Measurements from ENCODE around the gene ABHD17A.
A peak's percentile ranks its signal among the peaks of the same experiment; 100 is the strongest.

Gene ABHD17A

GRCh38 chr19:1853295-1854038 is 31.8 kb downstream of the ABHD17A start:
- peak; percentile 79 for DNase-seq (ENCODE audit: low spot score)

- DNase-seq (ENCODE audit: low spot score), result no peak
These were observed 32.6 kb downstream of the ABHD17A start for GRCh38 chr19:1852581-1853128.

- peak; percentile 51 for DNase-seq (ENCODE audit: low spot score)
These were observed 33.4 kb downstream of the ABHD17A start for GRCh38 chr19:1851654-1852580.

- no peak for DNase-seq (ENCODE audit: low spot score)
These were observed 34.3 kb downstream of the ABHD17A start for GRCh38 chr19:1850809-1851653.

GRCh38 chr19:1849886-1850398 is 35.4 kb downstream of the ABHD17A start:
- DNase-seq (ENCODE audit: low spot score), result no peak

GRCh38 chr19:1849132-1849474 is 36.2 kb downstream of the ABHD17A start:
- DNase-seq (ENCODE audit: low spot score), result no peak

GRCh38 chr19:1848399-1849131 is 36.7 kb downstream of the ABHD17A start, which contains the start of gene REXO1:
Gene REXO1, minus strand, starts transcription at chr19:1848483. Its CDS starts 125 bp downstream, at chr19:1848358.
- peak; percentile 86 for DNase-seq (ENCODE audit: low spot score)

GRCh38 chr19:1847684-1848398 is 37.5 kb downstream of the ABHD17A start:
- no peak for DNase-seq (ENCODE audit: low spot score)

GRCh38 chr19:1847348-1847683 is 38.0 kb downstream of the ABHD17A start:
- no peak for DNase-seq (ENCODE audit: low spot score)

- no peak for DNase-seq (ENCODE audit: low spot score)
These were observed 38.6 kb downstream of the ABHD17A start for GRCh38 chr19:1846517-1847204.

- no peak for DNase-seq (ENCODE audit: low spot score)
These were observed 39.7 kb downstream of the ABHD17A start for GRCh38 chr19:1845642-1846041.

- DNase-seq (ENCODE audit: low spot score), result no peak
These were observed 40.2 kb downstream of the ABHD17A start for GRCh38 chr19:1845125-1845515.

- DNase-seq (ENCODE audit: low spot score), result no peak
These were observed 40.7 kb downstream of the ABHD17A start for GRCh38 chr19:1844513-1845124.

GRCh38 chr19:1843646-1844394 is 41.5 kb downstream of the ABHD17A start:
- no peak for DNase-seq (ENCODE audit: low spot score)

GRCh38 chr19:1843116-1843515 is 42.2 kb downstream of the ABHD17A start:
- DNase-seq (ENCODE audit: low spot score), result no peak

- no peak for DNase-seq (ENCODE audit: low spot score)
These were observed 43.9 kb downstream of the ABHD17A start for GRCh38 chr19:1841209-1841924.

GRCh38 chr19:1840541-1841115 is 44.7 kb downstream of the ABHD17A start:
- DNase-seq (ENCODE audit: low spot score), result no peak

Data from Ammon's horn (tissue), 1 donor.